ENCODE data around the gene STYK1.

DNA sequence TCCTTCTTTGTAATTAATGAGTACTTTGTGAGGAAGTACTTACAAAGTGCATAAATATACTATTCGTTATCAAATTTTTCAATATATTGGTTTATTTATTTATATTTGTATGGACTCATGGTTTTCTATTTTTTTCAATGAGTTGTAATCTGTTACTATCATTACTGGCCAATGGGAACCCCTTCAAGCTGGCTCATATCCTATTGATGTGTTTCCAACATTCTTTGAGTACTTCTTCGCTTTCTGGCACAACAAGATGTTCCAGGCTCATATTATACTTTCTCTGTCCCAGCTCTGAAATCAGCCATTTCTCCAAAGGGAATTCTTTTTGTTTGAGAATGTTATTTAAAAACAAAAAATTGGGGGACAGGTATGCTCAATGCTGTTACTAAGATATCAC is 31.8 kb upstream of the STYK1 start:
- no peak for TF ChIP-seq ZNF384 (IDR thresholded peaks at IDR 0.05)
- no peak for TF ChIP-seq PKNOX1 (IDR thresholded peaks at IDR 0.05)
- TF ChIP-seq L3MBTL2 (conservative IDR thresholded peaks at IDR 0.05): no peak
- TF ChIP-seq SP1 (IDR thresholded peaks at IDR 0.05): no peak
- TF ChIP-seq FOXA1 (IDR thresholded peaks at IDR 0.05): no peak
- TF ChIP-seq FOXM1 (IDR thresholded peaks at IDR 0.05; ENCODE audit: borderline replicate concordance): no peak
- TF ChIP-seq ARNT (IDR thresholded peaks at IDR 0.05): no peak
- no peak for TF ChIP-seq SUZ12 (IDR thresholded peaks at IDR 0.05)
- TF ChIP-seq LEF1 (IDR thresholded peaks at IDR 0.05; ENCODE audit: borderline replicate concordance): no peak
- no peak for TF ChIP-seq ELF4 (IDR thresholded peaks at IDR 0.05)
- TF ChIP-seq TARDBP (IDR thresholded peaks at IDR 0.05): no peak
- no peak for TF ChIP-seq FOXK2 (IDR thresholded peaks at IDR 0.05)
- no peak for TF ChIP-seq HDGF (IDR thresholded peaks at IDR 0.05; ENCODE audit: borderline replicate concordance)
